Upper lobe of left lung (tissue), 4 donors: Measurements from ENCODE around the gene PRKD2.

Experiments
- CTCF ChIP-seq, 6 experiments: fragments of 450-650 bp in 4 of 6; fragments of 200-600 bp in 2 of 6; sonication (generic) in 2 of 6; IDR thresholded peaks; one replicate each; pipeline ENCODE4 v1.5.1; 2016 to 2019; ENCODE audit warnings: antibody characterized with exemption in 6 of 6
- EP300 ChIP-seq, 4 donors: sonication (generic); formaldehyde crosslinking; IDR thresholded peaks; one replicate each; pipeline ENCODE4 v1.5.1; 2017; ENCODE audit warnings: antibody characterized with exemption in 4 of 4, control low read depth in 2 of 4
- POLR2AphosphoS5 ChIP-seq, 2 donors: sonication (generic); formaldehyde crosslinking; IDR thresholded peaks; one replicate each; pipeline ENCODE4 v1.5.1; 2017; ENCODE audit warnings: antibody characterized with exemption in 2 of 2

- TF ChIP-seq POLR2AphosphoS5 (IDR thresholded peaks at IDR 0.05): no peak
- no peak for TF ChIP-seq EP300 (IDR thresholded peaks at IDR 0.05)
- TF ChIP-seq CTCF (IDR thresholded peaks at IDR 0.05): no peak
Observed at GRCh38 chr19:46635920-46636761, 80.8 kb downstream of the PRKD2 start, which contains the start of gene GNG8.
